Vagina (tissue), 2 donors: ENCODE data around the gene TENT5C.

Source experiments
- CTCF ChIP-seq, 3 experiments: fragments of 450-650 bp in 2 of 3; fragments of 200-600 bp in 1 of 3; sonication (generic) in 1 of 3; IDR thresholded peaks; one replicate each; pipeline ENCODE4 v1.5.1; 2017 to 2019; ENCODE audit warnings: antibody characterized with exemption in 3 of 3, mild to moderate bottlenecking in 2 of 3, moderate library complexity in 2 of 3
- POLR2A ChIP-seq, 2 donors: fragments of 450-650 bp; IDR thresholded peaks; one replicate each; pipeline ENCODE4 v1.6.1; 2017; ENCODE audit warnings: antibody characterized with exemption in 2 of 2, mild to moderate bottlenecking in 2 of 2, moderate library complexity in 2 of 2

GRCh38 chr1:117586747-117587498 is 18.9 kb upstream of the TENT5C start:
- TF ChIP-seq CTCF (IDR thresholded peaks at IDR 0.05) (no peak), POLR2A (IDR thresholded peaks at IDR 0.05) (no peak)
